Effector memory CD4-positive, alpha-beta T cell (primary cell): ENCODE data around the gene CPLX1.

Experiments used
- DNase-seq, 3 donors: peaks; one replicate each; pipeline ENCODE4 v3.0.0-alpha.2; 2020
- H3K27ac ChIP-seq: 2 replicates; pipeline ENCODE4 v1.7.0; 2013; ENCODE audit warnings: mild to moderate bottlenecking, low read length, moderate library complexity; ENCODE audit not compliant: insufficient read depth, poor library complexity, severe bottlenecking
- H3K27me3 ChIP-seq: replicated peaks from 2 replicates; pipeline ENCODE4 v1.7.0; 2013; ENCODE audit warnings: mild to moderate bottlenecking, low read length; ENCODE audit not compliant: insufficient read depth, control insufficient read depth, poor library complexity, severe bottlenecking
- H3K36me3 ChIP-seq: 2 replicates; pipeline ENCODE4 v1.7.0; 2013; ENCODE audit warnings: mild to moderate bottlenecking, low read length, moderate library complexity; ENCODE audit not compliant: control insufficient read depth, insufficient read depth
- H3K4me1 ChIP-seq: 2 replicates; pipeline ENCODE4 v1.7.0; 2013; ENCODE audit warnings: low read length, mild to moderate bottlenecking; ENCODE audit not compliant: control insufficient read depth, insufficient read depth, poor library complexity, severe bottlenecking
- H3K4me3 ChIP-seq: 2 replicates; pipeline ENCODE4 v1.7.0; 2013; ENCODE audit warnings: low read length, low read depth, mild to moderate bottlenecking; ENCODE audit not compliant: insufficient read depth, poor library complexity, severe bottlenecking
- H3K9me3 ChIP-seq: 2 replicates; pipeline ENCODE4 v1.7.0; 2013; ENCODE audit warnings: mild to moderate bottlenecking, low read length, moderate library complexity; ENCODE audit not compliant: control insufficient read depth

The CPLX1 gene

DNA sequence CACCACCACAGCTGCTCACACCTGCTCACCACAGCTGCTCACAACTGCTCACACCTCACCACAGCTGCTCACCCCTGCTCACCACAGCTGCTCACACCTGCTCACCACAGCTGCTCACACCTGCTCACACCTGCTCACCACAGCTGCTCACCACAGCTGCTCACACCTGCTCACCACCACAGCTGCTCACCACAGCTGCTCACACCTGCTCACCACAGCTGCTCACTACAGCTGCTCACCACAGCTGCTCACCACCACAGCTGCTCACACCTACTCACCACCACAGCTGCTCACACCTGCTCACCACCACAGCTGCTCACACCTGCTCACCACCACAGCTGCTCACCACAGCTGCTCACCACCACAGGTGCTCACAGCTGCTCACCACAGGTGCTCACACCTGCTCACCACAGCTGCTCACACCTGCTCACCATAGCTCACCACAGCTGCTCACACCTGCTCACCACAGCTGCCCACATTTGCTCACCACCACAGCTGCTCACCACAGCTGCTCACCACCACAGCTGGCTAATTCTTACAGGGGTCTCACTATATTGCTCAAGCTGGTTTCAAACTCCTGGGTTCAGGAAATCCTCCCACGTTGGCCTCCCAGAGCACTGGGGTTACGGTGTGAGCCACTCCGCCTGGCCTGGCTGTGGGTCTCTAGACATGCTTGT is 30.4 kb upstream of the CPLX1 start:
- H3K4me1 ChIP-seq: no peaks in the 10 kb centered on the region
- H3K4me3 ChIP-seq: no peak overlapping the region
- DNase-seq: no peak
- no peaks in the 10 kb centered on the region for H3K27me3 ChIP-seq
- H3K9me3 ChIP-seq: no peaks in the 10 kb centered on the region
- peaks cover 49% of the 10 kb centered on the region for H3K36me3 ChIP-seq
- H3K27ac ChIP-seq: no peak overlapping the region

- no peak overlapping the region for H3K27ac ChIP-seq
- H3K4me3 ChIP-seq: no peak overlapping the region
- DNase-seq: no peak
- no peaks in the 10 kb centered on the region for H3K4me1 ChIP-seq
- H3K27me3 ChIP-seq: no peaks in the 10 kb centered on the region
- H3K36me3 ChIP-seq: peaks cover 48% of the 10 kb centered on the region
- no peaks in the 10 kb centered on the region for H3K9me3 ChIP-seq
These were observed 29.9 kb upstream of the CPLX1 start for GRCh38 chr4:855880-856224.

GRCh38 chr4:854356-854755 is 28.4 kb upstream of the CPLX1 start:
- H3K27me3 ChIP-seq: no peaks in the 10 kb centered on the region
- H3K4me3 ChIP-seq: no peak overlapping the region
- no peak for DNase-seq
- H3K9me3 ChIP-seq: no peaks in the 10 kb centered on the region
- H3K27ac ChIP-seq: no peak overlapping the region
- peaks cover 48% of the 10 kb centered on the region for H3K36me3 ChIP-seq
- no peaks in the 10 kb centered on the region for H3K4me1 ChIP-seq

DNA sequence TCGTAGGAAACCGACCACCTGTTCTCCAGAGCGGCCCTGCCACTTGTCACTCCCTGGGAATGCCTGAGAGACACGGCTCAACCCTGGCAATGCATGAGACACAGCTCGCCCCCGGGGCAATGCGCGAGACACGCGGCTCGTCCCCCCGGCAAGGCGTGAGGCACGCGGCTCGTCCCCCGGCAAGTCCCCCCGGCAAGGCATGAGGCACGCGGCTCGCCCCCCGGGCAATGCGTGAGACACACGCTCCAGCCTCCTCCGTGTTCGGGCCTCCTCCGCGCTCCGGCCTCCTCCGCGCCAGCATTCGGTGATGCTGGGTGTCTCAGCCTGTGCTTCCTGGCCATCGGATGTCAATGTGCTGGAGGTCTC is 27.5 kb upstream of the CPLX1 start:
- no peaks in the 10 kb centered on the region for H3K27me3 ChIP-seq
- H3K36me3 ChIP-seq: peaks cover 41% of the 10 kb centered on the region
- no peaks in the 10 kb centered on the region for H3K4me1 ChIP-seq
- no peak for DNase-seq
- H3K27ac ChIP-seq: no peak overlapping the region
- H3K9me3 ChIP-seq: no peaks in the 10 kb centered on the region
- no peak overlapping the region for H3K4me3 ChIP-seq

- Histone ChIP-seq H3K4me3 (no peak overlapping the region), H3K9me3 (no peaks in the 10 kb centered on the region), H3K36me3 (peaks cover 28% of the 10 kb centered on the region), H3K4me1 (no peaks in the 10 kb centered on the region), H3K27me3 (no peaks in the 10 kb centered on the region), H3K27ac (no peak overlapping the region)
- no peak for DNase-seq
These were observed 25.9 kb upstream of the CPLX1 start for GRCh38 chr4:851701-852430.

DNA sequence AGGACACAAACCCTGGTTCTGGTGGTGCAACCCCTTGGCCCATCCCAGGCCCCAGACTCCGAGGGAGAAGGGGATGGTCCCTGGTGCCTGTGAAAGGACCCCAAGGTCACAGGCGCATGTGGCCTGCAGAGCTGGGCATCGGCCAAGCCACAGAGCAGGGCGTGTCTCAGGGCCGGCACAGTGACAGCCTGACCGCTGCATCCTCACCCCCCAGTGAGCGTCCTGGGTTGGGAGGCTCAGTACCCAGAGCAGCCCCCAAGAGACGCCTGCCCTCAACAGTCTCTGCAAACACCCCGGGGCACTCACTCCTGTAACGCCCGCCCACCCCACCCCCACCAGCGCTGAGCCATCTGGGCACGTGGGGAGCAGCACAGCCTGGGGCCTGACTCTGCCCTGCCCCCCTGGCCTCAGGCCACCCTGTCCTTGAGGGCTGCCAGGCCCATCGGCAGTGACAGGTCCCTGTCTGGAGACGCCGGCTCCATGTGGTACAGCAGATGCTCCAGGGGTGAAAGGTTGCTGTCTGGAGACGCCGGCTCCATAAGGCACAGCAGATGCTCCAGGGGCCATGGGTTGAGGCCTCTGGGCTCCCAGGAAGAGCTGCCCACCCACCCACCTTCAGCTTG is 24.5 kb upstream of the CPLX1 start:
- no peaks in the 10 kb centered on the region for H3K9me3 ChIP-seq
- no peak overlapping the region for H3K27ac ChIP-seq
- DNase-seq: no peak
- no peaks in the 10 kb centered on the region for H3K4me1 ChIP-seq
- peaks cover 28% of the 10 kb centered on the region for H3K36me3 ChIP-seq
- no peaks in the 10 kb centered on the region for H3K27me3 ChIP-seq
- no peak overlapping the region for H3K4me3 ChIP-seq

DNA sequence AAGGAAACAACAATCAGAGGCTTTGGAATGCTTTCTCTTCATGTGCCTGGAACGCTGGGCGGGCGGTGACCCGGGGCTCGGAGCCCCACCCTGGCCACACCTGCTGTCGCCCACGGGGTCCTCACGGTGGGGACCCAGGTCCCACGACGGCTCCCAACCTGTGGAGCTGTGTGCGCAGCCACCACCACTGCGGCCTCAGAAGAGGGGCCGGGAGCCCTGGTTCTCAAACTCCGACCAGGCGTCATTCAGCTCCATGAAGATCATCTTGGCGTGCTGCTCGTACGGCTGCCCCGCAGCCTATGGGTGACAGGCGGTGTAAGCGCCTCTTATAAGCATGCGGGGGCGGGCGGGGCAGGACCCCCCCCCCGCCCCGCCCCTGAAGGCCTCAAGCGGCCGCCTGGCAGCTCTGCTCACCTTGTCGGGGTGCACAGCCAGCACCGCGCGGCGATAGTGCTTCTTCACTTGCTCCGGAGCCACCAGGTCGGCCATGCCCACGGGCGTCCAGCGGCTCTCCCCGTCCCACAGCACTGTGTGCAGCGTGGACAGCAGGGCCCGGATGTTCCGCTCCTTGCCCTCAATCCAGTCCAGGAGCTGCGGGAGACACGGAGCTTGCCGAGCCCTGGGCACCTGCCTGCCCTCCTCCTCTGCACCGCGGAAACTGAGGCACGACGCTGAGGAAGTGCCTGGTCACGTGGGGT is 23.7 kb upstream of the CPLX1 start:
- Histone ChIP-seq H3K4me3 (no peak overlapping the region), H3K27me3 (no peaks in the 10 kb centered on the region), H3K9me3 (no peaks in the 10 kb centered on the region), H3K27ac (no peak overlapping the region), H3K36me3 (peaks cover 28% of the 10 kb centered on the region), H3K4me1 (no peaks in the 10 kb centered on the region)
- DNase-seq: no peak

GRCh38 chr4:848803-849477 is 23.0 kb upstream of the CPLX1 start:
- Histone ChIP-seq H3K36me3 (peaks cover 28% of the 10 kb centered on the region), H3K27me3 (no peaks in the 10 kb centered on the region)

DNA sequence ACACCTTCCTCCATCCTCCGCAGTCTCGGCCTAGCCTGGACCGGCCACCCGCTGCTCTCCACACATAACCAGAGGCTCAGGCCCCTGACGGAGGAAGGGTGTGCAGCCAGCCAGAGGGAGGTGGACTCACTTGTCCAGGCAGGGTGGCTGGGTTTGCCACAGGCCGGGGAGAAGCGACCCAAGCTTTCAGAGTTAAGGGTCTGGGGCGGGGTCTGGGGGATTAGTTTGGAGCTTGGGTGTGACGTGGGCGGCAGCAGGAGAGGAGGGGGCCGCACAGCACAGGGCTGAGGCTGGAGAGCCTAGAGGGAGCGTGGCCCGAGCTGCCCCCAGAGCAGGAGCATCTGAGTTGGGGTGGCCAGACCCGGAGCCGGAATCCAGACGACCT is 22.4 kb upstream of the CPLX1 start:
- Histone ChIP-seq H3K4me3 (no peak overlapping the region), H3K36me3 (peaks cover 28% of the 10 kb centered on the region), H3K9me3 (no peaks in the 10 kb centered on the region), H3K27me3 (no peaks in the 10 kb centered on the region), H3K4me1 (no peaks in the 10 kb centered on the region), H3K27ac (no peak overlapping the region)
- DNase-seq: no peak

More at GRCh38 chr4:848803-849477, 23.0 kb upstream of the CPLX1 start:
- Histone ChIP-seq H3K4me3 (no peak overlapping the region), H3K4me1 (no peaks in the 10 kb centered on the region), H3K27ac (no peak overlapping the region), H3K9me3 (no peaks in the 10 kb centered on the region)
- no peak for DNase-seq
